Measurements from ENCODE around the gene SDK1.

SDK1 gene

DNA sequence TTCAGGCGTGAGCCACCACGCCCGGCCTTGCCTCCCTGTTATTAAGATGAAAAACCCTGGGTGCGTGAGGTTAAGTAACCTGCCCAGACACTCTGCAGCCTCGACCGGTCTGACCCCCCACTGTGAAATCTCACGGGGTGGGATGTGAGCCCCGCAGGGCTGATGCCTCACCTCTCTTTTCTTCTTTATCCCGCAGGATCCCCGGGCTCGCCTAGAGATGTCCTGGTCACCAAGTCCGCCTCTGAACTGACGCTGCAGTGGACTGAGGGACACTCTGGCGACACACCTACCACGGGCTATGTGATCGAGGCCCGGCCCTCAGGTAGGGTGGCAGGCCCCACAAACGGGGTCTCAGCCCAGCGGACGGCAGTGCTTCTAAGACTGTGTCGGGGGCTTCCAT, 920.0 kb downstream of the SDK1 start:
- TF ChIP-seq, protein P1, sequence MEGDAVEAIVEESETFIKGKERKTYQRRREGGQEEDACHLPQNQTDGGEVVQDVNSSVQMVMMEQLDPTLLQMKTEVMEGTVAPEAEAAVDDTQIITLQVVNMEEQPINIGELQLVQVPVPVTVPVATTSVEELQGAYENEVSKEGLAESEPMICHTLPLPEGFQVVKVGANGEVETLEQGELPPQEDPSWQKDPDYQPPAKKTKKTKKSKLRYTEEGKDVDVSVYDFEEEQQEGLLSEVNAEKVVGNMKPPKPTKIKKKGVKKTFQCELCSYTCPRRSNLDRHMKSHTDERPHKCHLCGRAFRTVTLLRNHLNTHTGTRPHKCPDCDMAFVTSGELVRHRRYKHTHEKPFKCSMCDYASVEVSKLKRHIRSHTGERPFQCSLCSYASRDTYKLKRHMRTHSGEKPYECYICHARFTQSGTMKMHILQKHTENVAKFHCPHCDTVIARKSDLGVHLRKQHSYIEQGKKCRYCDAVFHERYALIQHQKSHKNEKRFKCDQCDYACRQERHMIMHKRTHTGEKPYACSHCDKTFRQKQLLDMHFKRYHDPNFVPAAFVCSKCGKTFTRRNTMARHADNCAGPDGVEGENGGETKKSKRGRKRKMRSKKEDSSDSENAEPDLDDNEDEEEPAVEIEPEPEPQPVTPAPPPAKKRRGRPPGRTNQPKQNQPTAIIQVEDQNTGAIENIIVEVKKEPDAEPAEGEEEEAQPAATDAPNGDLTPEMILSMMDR (IDR thresholded peaks at IDR 0.05; ENCODE audit: low read depth, low read length, missing control alignments), result no peak
- no peak overlapping the region for H3K4me3 ChIP-seq (replicated peaks; ENCODE audit: low read depth, low read length)
- no peak for DNase-seq (ENCODE audit: extremely low read depth, low read depth)

DNA sequence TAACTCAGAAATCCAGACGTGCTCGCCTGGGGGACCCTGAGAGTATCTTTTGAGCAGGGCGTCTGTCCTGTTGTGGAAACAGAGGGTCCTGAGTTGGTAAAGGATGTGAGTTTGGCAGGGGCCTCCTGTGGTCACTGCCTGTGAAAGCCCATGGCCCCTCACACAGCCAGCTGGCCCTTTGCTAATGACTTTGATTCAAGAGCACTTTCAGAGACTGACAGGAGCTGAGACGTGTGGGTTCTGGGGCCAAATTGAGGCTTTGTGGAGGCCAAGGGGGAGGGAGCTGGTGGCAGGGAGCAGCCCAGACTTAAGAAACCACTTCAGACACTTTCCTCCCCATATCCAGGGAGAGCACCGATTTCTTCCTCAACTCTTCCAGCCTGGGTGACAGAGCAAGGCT, 921.6 kb downstream of the SDK1 start:
- H3K4me3 ChIP-seq (replicated peaks; ENCODE audit: low read depth, low read length), result no peak overlapping the region
- DNase-seq (ENCODE audit: extremely low read depth, low read depth), result no peak
- TF ChIP-seq, protein P1 (IDR thresholded peaks at IDR 0.05; ENCODE audit: low read depth, low read length, missing control alignments), result no peak

DNA sequence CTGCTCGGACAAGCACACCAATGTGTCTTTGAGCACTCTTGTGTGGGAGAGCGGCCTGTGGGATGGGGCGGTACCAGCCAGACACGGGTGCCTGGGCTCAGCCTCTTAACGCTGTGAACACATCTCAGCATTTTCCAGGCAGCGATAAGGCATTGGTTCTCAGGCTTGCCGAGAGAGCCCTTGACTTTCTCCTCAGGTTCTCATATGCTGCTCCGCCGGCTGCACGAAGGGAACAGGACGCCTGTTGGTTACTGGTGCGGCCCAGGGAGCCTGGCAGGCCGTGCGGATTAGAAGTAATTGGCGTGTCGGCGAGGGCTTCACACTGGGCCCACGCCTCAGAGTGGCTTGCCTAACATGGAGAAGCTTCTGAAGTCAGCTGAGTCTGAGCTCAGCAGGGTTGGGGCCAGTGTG, 924.3 kb downstream of the SDK1 start:
- TF ChIP-seq, protein P1 (IDR thresholded peaks at IDR 0.05; ENCODE audit: low read depth, low read length, missing control alignments), result no peak

DNA sequence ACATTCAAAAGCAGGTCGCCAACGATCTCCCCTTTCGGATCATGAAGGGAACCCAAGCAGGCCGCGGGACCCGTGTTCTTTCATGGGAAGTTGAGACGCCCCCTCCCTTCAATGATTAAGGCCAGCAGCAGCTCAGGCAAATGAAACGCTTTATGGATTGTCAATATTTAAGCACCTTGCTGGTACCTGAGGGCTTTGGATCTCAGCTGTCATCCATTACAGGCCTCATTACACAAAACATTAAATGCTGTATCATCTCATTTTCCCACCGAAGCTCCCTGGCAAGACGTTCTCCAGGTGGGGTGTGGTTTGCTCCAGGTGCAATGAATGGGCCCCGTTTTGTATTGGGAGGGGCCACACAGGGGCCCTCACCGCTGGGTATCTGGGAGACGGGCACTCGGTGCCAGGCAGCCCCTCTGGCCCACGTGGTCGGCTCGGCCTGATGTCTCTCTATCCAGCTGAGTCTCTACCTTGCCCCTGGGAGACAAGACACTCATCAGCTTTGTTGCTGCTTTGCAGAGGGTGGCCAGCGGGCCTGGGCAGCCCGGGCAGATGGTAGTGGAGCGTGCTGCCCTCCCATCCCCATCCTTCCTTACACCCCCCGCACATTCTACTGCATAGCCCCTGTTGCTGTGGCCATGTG, 925.0 kb downstream of the SDK1 start:
- TF ChIP-seq, protein P1 (IDR thresholded peaks at IDR 0.05; ENCODE audit: low read depth, low read length, missing control alignments), result no peak
- DNase-seq (ENCODE audit: extremely low read depth, low read depth), result no peak
- H3K4me3 ChIP-seq (replicated peaks; ENCODE audit: low read depth, low read length), result no peak overlapping the region

More for the DNA sequence above, 924.3 kb downstream of the SDK1 start:
- DNase-seq (ENCODE audit: extremely low read depth, low read depth), result no peak
- H3K4me3 ChIP-seq (replicated peaks; ENCODE audit: low read depth, low read length), result no peak overlapping the region

DNA sequence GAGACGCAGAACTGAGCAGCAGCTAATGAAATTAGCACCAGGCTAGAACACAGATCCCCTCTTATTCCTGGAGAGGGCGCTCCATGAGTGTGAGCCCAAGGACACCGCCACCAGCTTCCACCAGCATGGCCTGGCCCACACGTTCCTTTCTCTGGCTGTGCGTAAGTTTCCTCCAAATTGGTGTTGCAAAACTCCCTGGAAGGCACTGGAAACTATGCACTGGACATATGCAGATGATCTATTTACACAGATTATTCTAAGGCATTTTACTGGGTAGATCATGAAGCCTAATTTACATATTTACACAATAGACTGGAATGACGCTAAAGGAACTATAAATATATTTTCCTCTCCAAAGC, 925.5 kb downstream of the SDK1 start:
- TF ChIP-seq, protein P1 (IDR thresholded peaks at IDR 0.05; ENCODE audit: low read depth, low read length, missing control alignments), result no peak
- no peak for DNase-seq (ENCODE audit: extremely low read depth, low read depth)
- no peak overlapping the region for H3K4me3 ChIP-seq (replicated peaks; ENCODE audit: low read depth, low read length)

DNA sequence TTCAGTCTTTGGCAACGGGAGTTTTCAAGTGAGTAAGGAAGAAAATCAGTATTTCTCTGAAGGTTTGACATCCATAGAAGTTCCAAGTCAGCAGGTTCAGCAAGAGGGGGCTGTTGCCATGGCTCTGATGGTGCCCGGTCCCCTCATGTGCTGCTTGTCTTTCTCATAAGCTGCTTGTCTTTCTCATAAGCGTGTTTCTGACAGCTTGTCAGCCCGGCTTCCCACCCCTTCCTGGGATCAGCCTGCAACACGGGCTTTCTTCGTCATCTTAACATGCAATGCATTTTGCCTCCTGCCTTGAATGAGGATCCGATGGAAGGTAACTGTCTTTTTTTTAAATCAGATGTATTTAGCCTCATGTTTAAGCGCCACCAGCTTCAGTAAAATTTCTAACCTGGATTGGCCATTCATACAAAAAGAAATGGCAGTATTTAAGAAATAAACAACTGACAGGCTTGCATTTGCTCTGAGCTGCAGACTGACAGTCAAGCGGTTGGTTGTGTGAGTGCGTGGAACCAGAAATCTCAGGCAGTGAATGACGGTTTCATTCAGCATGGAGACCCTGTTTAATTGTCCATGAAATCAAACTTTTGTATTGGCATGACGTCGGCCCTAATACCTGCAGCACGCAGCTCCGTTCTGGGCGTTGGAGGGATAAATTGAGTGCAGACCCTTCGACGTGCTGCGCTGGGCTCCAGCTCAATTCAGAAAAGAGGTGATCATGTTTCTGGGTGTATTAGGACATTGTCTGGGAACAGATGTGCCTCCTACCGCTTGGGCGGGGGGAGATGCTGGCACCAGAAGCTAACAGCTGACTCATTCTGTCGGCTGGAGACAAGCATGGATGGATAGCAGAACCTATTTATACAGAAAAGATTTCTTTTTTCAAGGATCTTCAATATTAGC, 926.3 kb downstream of the SDK1 start:
- no peak for DNase-seq (ENCODE audit: extremely low read depth, low read depth)
- H3K4me3 ChIP-seq (replicated peaks; ENCODE audit: low read depth, low read length), result no peak overlapping the region
- TF ChIP-seq, protein P1 (IDR thresholded peaks at IDR 0.05; ENCODE audit: low read depth, low read length, missing control alignments), result no peak
